ENCODE data around the gene ENOX1. TPM values are rescaled to one million over a fixed set of nuclear protein-coding genes. Genes with fewer than 3 reads are reported as not detected.

ENOX1 gene
- polyA plus RNA-seq, 1 donor (not counting 4 experiments of a cell fraction or from before 2014, with no cell fraction given): 1.1 TPM

- H3K9ac ChIP-seq (ENCODE audit: control insufficient read depth, extremely low read depth, insufficient read depth, low read length): no peak overlapping the region
- H4K20me1 ChIP-seq (ENCODE audit: control insufficient read depth, extremely low read depth, insufficient read depth, low read length): no peaks in the 10 kb centered on the region
- DNase-seq (ENCODE audit: low read depth, low spot score) (no peak), FAIRE-seq (no peak)
- H3K4me1 ChIP-seq (ENCODE audit: control insufficient read depth, extremely low read depth, insufficient read depth, low read length): peaks cover 9% of the 10 kb centered on the region
- no peaks in the 10 kb centered on the region for H3K79me2 ChIP-seq (ENCODE audit: control insufficient read depth, insufficient read depth, low read length)
- dilution Hi-C loops (cut with MboI; ENCODE audit: extremely low pct_ligation_motif_present, low sequenced_read_pairs): no loop called here
- H3K27me3 ChIP-seq (ENCODE audit: control insufficient read depth, extremely low read depth, insufficient read depth, low read length): no peaks in the 10 kb centered on the region
- no peaks in the 10 kb centered on the region for H3K36me3 ChIP-seq (ENCODE audit: control insufficient read depth in 2 of 2, extremely low read depth in 1 of 2, insufficient read depth in 2 of 2, low read length in 2 of 2)
- H3K9me1 ChIP-seq (ENCODE audit: control insufficient read depth, extremely low read depth, insufficient read depth, low read length): no peaks in the 10 kb centered on the region
- H3K4me3 ChIP-seq (ENCODE audit: control insufficient read depth in 2 of 3, extremely low read depth in 1 of 3, insufficient read depth in 2 of 3, low read depth in 1 of 3, low read length in 3 of 3): no peak overlapping the region
- H3K4me2 ChIP-seq (ENCODE audit: control insufficient read depth, extremely low read depth, insufficient read depth, low read depth, low read length): no peak overlapping the region
- H3K9me3 ChIP-seq (ENCODE audit: control insufficient read depth, low read depth, low read length): no peaks in the 10 kb centered on the region
- H3K27ac ChIP-seq (ENCODE audit: control insufficient read depth, insufficient read depth, low read length): no peak overlapping the region
- H2AFZ ChIP-seq (ENCODE audit: control insufficient read depth, low read length): no peak overlapping the region
- TF ChIP-seq EZH2 (IDR thresholded peaks at IDR 0.05; ENCODE audit: low read length): no peak
- TF ChIP-seq, protein P1, sequence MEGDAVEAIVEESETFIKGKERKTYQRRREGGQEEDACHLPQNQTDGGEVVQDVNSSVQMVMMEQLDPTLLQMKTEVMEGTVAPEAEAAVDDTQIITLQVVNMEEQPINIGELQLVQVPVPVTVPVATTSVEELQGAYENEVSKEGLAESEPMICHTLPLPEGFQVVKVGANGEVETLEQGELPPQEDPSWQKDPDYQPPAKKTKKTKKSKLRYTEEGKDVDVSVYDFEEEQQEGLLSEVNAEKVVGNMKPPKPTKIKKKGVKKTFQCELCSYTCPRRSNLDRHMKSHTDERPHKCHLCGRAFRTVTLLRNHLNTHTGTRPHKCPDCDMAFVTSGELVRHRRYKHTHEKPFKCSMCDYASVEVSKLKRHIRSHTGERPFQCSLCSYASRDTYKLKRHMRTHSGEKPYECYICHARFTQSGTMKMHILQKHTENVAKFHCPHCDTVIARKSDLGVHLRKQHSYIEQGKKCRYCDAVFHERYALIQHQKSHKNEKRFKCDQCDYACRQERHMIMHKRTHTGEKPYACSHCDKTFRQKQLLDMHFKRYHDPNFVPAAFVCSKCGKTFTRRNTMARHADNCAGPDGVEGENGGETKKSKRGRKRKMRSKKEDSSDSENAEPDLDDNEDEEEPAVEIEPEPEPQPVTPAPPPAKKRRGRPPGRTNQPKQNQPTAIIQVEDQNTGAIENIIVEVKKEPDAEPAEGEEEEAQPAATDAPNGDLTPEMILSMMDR (optimal IDR thresholded peaks at IDR 0.05 in 1 of 3, IDR thresholded peaks at IDR 0.05 in 1 of 3, conservative IDR thresholded peaks at IDR 0.05 in 1 of 3; ENCODE audit: extremely low read depth in 1 of 3, insufficient read depth in 2 of 3, low read length in 3 of 3): no peak
These were observed 11.1 kb upstream of the ENOX1 start for GRCh38 chr13:43797869-43798268.

GRCh38 chr13:43797159-43797558 is 10.4 kb upstream of the ENOX1 start:
- H2AFZ ChIP-seq (ENCODE audit: control insufficient read depth, low read length): no peak overlapping the region
- no peak for DNase-seq (ENCODE audit: low read depth, low spot score)
- H3K4me3 ChIP-seq (ENCODE audit: control insufficient read depth in 2 of 3, extremely low read depth in 1 of 3, insufficient read depth in 2 of 3, low read depth in 1 of 3, low read length in 3 of 3): no peak overlapping the region
- TF ChIP-seq, protein P1 (optimal IDR thresholded peaks at IDR 0.05 in 1 of 3, IDR thresholded peaks at IDR 0.05 in 1 of 3, conservative IDR thresholded peaks at IDR 0.05 in 1 of 3; ENCODE audit: extremely low read depth in 1 of 3, insufficient read depth in 2 of 3, low read length in 3 of 3): no peak
- TF ChIP-seq EZH2 (IDR thresholded peaks at IDR 0.05; ENCODE audit: low read length): no peak
- peaks cover 4% of the 10 kb centered on the region for H3K4me1 ChIP-seq (ENCODE audit: control insufficient read depth, extremely low read depth, insufficient read depth, low read length)
- no peaks in the 10 kb centered on the region for H3K36me3 ChIP-seq (ENCODE audit: control insufficient read depth in 2 of 2, extremely low read depth in 1 of 2, insufficient read depth in 2 of 2, low read length in 2 of 2)
- no peaks in the 10 kb centered on the region for H4K20me1 ChIP-seq (ENCODE audit: control insufficient read depth, extremely low read depth, insufficient read depth, low read length)
- no peak overlapping the region for H3K4me2 ChIP-seq (ENCODE audit: control insufficient read depth, extremely low read depth, insufficient read depth, low read depth, low read length)
- no peaks in the 10 kb centered on the region for H3K9me3 ChIP-seq (ENCODE audit: control insufficient read depth, low read depth, low read length)
- dilution Hi-C loops (cut with MboI; ENCODE audit: extremely low pct_ligation_motif_present, low sequenced_read_pairs): no loop called here
- no peak overlapping the region for H3K27ac ChIP-seq (ENCODE audit: control insufficient read depth, insufficient read depth, low read length)
- H3K27me3 ChIP-seq (ENCODE audit: control insufficient read depth, extremely low read depth, insufficient read depth, low read length): no peaks in the 10 kb centered on the region
- no peaks in the 10 kb centered on the region for H3K79me2 ChIP-seq (ENCODE audit: control insufficient read depth, insufficient read depth, low read length)
- no peak overlapping the region for H3K9ac ChIP-seq (ENCODE audit: control insufficient read depth, extremely low read depth, insufficient read depth, low read length)
- no peaks in the 10 kb centered on the region for H3K9me1 ChIP-seq (ENCODE audit: control insufficient read depth, extremely low read depth, insufficient read depth, low read length)
- FAIRE-seq: no peak

All from keratinocyte (primary cell).